ENCODE results near the gene DPH6.
"Not testable (repeated sequence)": the region's sequence is repeated elsewhere in the genome, so short reads cannot be mapped to it uniquely, and the experiment has no call there.

Gene DPH6

DNA sequence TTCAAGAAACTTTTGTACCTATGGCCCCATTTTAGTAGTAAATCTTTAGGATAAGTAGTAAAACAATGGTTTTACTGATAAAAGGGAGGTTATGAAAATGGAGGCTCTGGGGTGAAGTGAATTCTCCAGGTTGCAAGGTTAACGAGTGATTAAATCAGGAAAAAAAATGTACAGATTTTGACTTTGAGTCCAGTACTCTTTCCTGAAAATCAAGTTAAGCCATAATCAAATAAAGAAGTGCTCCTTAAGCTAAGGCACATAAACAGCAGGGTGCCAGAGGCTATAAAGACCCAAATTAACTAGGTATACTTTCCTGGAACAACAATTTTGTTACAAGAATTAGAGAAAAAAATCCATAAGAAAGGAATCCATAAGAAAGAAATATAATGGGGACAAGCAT, 114.7 kb downstream of the DPH6 start:
- no peak for DNase-seq

GRCh38 chr15:35430301-35430700, 115.7 kb downstream of the DPH6 start:
- no peak for DNase-seq

- DNase-seq, result no peak
Observed at GRCh38 chr15:35427496-35427895, 118.5 kb downstream of the DPH6 start.

GRCh38 chr15:35427091-35427490, 118.9 kb downstream of the DPH6 start:
- no peak for DNase-seq

DNA sequence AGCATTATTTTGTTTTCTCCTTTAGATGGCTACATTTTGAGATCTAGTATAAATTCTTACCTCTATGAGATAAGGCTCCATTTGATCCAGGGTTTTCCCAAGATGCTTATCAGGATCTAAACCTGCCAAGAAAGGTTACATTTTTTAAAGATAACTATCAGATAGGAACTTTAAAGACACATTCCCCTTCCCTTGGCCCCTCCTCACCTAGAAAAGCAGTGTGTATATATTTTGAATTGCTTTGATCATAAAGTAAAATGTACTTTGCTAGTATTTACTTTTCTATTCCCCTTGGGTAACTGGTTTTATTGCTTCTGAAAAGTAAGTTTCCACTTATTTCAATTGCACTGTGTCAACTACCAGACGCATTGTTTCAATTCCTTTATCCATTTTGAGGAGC, 135.2 kb downstream of the DPH6 start:
- no peak for DNase-seq

DNA sequence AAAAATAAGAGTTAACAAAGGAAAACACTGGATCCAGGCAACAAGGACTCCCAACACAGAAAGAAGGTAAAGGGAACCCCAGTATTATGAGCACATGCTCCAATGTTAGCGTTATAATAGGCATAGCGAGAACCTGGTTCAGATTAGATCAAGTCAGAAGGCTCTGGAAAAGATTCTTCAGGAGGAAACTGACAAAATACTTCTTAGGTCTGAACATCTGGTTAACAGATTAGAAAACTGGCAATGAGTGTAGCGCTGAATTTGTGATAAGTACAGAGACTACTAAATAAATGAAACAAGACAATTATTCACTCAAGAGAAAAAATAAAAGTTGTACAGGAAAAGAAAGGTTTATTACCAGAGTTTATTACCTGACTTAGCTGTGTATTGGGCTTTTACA, 146.1 kb downstream of the DPH6 start:
- no peak for DNase-seq

DNA sequence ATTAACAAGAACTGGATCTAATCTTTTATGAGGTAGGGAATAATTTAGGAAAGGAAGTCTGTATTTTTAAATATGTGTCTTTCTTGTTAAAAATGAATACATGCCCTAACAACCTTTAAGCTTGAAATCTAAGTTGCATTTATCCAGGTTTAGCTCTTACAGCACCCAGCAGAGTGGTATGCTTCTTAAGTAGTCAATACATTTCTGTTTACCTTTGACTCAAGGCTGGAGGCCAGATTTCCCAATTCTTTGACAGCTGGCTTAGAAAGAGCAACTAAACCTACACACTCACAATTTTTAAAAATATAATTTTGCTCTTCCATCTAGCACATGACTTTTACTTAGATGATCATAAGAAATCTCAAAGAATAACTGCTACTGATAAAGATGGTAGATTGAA, 148.9 kb downstream of the DPH6 start:
- DNase-seq, result no peak

DNA sequence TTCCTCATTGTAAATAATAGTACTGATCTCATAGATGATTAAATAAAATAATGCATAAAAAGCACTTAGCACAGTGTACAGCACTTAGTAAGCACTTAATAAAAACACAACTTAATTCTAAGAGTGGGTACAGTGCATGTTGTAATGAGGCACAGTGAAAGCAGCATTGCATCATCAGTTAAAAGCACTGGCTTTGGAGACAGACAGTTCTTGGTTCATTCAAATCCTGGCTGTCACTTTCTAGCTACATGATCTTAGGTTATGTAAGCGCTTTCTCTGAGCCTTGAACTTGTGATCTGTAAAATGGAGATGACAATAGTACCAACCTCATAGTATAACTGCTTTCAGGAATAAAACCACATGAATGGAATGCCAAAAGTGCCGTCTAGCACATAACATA, 151.5 kb downstream of the DPH6 start:
- DNase-seq, result no peak

DNA sequence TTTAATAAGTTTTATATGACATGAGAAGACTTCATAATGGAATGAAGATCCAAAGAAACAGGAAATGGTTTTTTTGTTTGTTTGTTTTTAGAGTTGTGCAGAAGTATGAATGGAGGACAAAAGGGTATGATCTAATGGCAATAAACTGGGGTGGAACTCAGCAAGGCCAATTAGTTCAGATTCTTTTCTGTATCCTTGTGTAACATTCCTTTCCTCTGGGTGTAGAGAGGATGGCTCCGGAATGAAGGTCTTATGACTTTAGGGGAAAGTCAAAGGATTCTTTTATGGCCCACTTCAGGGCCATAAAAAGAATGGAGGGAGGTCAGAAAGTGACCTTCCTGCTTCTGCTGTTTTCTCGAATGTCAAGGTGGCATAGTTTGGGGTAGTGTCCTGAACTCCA, 152.6 kb downstream of the DPH6 start:
- DNase-seq, result no peak

DNA sequence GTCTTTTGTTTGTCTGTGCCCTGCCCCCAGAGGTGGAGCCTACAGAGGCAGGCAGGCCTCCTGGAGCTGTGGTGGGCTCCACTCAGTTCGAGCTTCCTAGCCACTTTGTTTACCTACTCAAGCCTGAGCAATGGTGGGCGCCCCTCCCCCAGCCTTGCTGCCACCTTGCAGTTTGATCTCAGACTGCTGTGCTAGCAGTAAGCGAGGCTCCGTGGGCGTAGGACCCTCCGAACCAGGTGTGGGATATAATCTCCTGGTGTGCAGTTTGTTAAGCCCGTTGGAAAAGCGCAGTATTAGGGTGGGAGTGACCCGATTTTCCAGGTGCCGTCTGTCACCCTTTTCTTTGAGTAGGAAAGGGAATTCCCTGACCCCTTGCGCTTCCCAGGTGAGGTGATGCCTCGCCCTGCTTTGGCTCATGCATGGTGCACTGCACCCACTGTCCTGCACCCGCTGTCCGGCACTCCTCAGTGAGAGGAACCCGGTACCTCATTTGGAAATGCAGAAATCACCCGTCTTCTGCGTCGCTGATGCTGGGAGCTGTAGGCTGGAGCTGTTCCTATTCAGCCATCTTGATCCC, 154.5 kb downstream of the DPH6 start:
- DNase-seq, result not testable (repeated sequence)

- DNase-seq, result no peak
Observed at GRCh38 chr15:35383506-35383905, 162.5 kb downstream of the DPH6 start.

DNA sequence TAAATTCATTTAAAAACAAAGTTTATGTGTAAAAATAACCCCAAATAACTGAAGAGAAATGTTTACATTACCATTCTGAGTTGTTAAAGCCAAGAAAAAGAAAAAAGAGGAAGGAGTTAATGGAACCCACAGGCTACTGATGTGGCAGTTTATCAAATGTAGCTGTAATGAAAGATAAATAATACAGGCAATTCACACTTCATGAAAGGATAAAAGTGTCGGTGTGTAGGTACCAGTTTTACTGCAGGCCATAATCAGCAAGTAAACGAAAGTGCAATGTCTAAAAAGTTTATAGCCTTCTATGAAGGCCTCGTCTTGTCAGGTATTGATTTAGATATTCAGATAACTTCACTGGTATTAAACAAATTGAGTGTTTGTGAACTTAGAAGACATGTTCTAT, 164.6 kb downstream of the DPH6 start:
- no peak for DNase-seq

GRCh38 chr15:35379972-35380371, 166.0 kb downstream of the DPH6 start:
- DNase-seq, result no peak

DNA sequence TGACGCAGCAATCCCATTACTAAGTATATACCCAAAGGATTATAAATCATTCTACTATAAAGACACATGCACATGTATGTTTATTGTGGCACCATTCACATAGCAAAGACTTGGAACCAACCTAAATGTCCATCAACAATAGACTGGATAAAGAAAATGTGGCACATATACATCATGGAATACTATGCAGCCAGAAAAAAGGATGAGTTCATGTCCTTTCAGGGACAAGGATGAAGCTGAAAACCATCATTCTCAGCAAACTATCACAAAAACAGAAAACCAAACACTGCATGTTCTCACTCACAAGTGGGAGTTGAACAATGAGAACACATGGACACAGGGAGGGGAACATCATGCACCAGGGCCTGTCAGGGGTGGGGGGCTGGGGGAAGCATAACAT, 167.5 kb downstream of the DPH6 start:
- DNase-seq, result not testable (repeated sequence)

DNA sequence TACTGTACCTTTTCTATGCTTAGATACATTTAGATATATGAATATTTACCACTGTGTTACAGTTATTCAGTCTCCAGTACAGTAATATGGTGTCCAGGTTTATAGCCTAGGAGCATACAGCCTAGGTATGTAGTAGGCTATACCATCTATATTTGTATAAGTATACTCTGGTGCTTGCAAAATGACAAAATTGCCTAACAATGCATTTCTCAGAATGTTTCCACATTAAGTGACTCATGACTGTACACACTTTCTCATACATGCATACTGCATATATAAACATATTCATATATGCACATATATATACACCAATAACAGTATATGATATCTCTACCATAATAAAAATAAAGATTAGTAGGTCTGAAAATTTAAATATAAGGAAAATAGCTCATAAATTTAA, 169.3 kb downstream of the DPH6 start:
- DNase-seq, result no peak

- no peak for DNase-seq
Observed at GRCh38 chr15:35374661-35375060, 171.3 kb downstream of the DPH6 start.

DNA sequence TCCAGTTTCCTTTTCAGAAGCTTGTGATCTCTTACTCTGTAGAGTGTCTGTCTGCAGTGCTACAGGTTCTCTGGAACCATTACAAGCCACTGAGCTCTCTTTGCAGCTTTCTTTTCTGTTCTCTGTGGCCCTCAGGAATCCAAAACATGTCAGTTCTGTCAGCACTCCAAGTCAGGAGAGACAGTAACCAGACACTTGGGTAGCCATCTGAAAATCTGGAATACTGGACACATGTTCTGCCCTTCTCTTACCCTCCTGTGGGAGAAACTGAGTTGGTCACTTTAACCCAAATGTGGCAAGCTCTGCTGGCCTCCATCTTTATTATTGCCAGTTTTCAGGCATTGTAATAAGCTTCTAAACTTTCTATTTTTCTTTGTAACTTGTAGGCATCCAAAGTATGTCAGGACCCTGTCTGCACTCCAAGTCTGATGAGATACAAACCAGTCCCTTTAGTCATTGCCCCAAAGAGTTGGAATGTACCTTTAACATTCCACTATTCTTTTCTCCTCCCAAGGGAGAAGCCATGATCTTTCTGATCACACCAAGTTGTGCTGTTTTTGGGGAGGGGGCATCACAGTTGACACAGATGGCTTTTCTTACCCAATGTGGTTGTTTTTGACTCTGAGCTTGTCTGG, 183.7 kb downstream of the DPH6 start:
- no peak for DNase-seq

DNA sequence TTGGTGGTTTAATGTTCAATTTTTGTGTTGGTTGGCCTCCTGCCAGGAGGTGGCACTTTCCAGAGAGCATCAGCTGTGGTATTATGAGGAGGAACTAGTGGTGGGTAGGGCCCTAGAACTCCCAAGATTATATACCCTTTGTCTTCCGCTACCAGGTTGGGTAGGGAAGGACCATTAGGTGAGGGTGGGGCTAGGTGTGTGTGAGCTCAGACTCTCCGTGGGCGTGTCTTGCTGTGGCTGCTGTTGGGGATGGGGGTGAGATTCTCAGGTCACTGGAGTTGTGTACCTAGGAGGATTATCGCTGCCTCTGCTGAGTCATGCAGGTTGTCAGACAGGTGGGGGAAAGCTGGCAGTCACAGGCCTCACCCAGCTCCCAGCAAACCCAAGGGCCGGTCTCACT, 187.1 kb downstream of the DPH6 start:
- no peak for DNase-seq

GRCh38 chr15:35351059-35351458, 194.9 kb downstream of the DPH6 start:
- no peak for DNase-seq

- DNase-seq, result no peak
Observed at GRCh38 chr15:35349916-35350315, 196.0 kb downstream of the DPH6 start.

DNA sequence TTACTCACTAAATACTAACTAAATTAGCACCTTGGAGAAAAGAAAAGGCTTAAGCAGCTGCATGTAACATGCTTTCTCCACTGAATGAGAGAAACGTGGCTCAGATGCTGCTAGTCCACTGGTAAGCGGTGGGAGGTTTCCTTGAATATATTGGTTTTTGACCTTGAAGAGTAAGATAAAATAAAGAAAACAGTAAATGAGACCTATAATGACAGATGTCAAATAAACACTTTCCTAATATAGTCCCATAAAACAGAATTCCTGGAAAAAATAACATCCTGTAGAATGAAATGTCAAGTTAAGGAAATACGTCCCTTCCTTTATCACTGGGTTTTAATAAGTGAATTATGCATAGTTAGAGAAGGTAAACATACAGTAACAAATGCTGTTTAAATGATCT, 215.0 kb downstream of the DPH6 start:
- no peak for DNase-seq

DNA sequence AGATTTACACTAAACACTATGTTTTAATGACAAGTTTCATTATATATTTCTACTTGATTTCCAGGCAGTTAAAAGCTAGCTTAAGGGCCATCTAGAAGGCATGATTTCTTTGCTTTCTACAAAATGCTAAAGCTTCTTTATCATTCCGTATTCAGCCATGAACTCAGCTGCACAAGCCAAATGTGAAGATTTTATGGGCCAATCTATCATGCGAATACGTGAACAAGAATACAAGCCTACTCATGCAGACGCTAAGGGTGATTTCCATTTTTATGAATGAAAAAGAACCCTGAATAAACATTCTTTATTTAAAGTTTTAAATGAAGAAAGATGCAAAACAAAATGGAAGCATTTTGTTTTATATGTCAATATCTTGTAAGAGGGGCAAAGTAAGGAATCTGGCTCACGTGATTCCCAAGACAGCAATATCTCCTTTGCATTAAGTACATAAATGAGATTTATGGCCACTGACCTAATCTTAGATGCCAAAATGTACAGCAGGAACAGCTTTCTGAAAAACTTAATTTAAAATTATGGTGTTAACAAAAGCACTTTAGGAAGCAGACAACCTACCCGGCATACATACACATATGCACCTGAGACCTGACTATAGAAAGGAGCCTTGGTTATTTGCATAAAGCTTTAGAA, 215.8 kb downstream of the DPH6 start:
- no peak for DNase-seq

DNA sequence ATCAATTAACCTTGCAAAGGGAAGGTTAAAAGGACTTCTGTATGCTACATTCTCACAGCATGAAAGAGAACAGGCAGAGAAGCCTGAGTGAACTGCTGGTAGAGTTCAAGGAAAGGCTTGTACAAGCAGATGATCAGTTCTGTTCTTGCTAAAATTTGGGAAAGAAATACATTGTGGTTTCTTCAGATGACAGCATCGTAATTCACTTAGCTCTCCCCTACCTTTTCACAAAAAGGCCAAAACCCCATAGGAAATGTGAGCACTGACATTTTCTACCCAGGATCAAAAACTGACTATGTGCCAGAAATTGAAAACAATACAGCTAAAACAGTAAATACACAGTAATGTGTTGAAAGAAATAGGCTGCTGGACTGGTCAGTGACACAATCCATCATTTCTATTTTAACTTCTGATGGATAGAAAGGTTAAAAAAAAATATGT, 216.4 kb downstream of the DPH6 start:
- no peak for DNase-seq

DNA sequence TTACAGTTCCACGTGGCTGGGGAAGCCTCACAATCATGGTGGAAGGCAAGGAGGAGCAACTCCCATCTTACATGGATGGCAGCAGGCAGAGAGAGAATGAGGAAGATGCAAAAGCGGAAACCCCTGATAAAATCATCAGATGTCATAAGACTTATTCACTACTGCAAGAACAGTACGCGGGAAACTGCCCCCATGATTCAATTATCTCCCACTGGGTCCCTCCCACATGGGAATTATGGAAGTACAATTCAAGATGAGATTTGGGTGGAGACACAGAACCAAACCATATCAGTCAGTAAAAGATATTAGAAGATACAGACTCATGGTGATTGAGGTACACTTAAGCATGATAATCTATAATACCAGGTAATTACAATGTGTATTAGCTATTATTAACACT, 217.1 kb downstream of the DPH6 start:
- DNase-seq, result not testable (repeated sequence)

GRCh38 chr15:35327789-35328188, 218.2 kb downstream of the DPH6 start:
- DNase-seq, result no peak

Data from NCI-H524 (cell line).